NT2/D1 (cell line): ENCODE measurements around the gene COG1.

Source experiments
- DNase-seq: peaks from one replicate; pipeline ENCODE4 v3.0.0-alpha.2; 2011; ENCODE audit warnings: low read depth, low spot score
- H3K27me3 ChIP-seq: 2 replicates; pipeline ENCODE4 v1.6.0; 2011; ENCODE audit warnings: mild to moderate bottlenecking; ENCODE audit not compliant: insufficient read length, insufficient read depth
- H3K36me3 ChIP-seq: 2 replicates; pipeline ENCODE4 v1.6.1; 2011; ENCODE audit warnings: mild to moderate bottlenecking, low read length, mixed read lengths; ENCODE audit not compliant: insufficient read depth, insufficient read length
- H3K4me1 ChIP-seq: 2 replicates; pipeline ENCODE4 v1.5.1; 2011; ENCODE audit not compliant: insufficient read depth, insufficient read length
- H3K4me3 ChIP-seq: 2 replicates; pipeline ENCODE4 v1.5.1; 2011; ENCODE audit warnings: low read depth; ENCODE audit not compliant: insufficient read length
- H3K9ac ChIP-seq: 2 replicates; pipeline ENCODE4 v1.6.0; 2011; ENCODE audit warnings: low read depth; ENCODE audit not compliant: insufficient read length
- H3K9me3 ChIP-seq: 2 replicates; pipeline ENCODE4 v1.5.1; 2011; ENCODE audit warnings: mild to moderate bottlenecking, low read length; ENCODE audit not compliant: insufficient read depth
- SUZ12 ChIP-seq: IDR thresholded peaks from 2 replicates; pipeline ENCODE4 v1.6.1; 2011; ENCODE audit not compliant: insufficient read length, insufficient read depth; ENCODE audit errors: extremely low read depth
- YY1 ChIP-seq: IDR thresholded peaks from 2 replicates; pipeline ENCODE4 v1.6.1; 2011; ENCODE audit not compliant: insufficient read length, insufficient read depth
- ZNF274 ChIP-seq: IDR thresholded peaks from 2 replicates; pipeline ENCODE4 v1.6.1; 2011; ENCODE audit warnings: mild to moderate bottlenecking, low read depth, low read length

The COG1 gene

DNA sequence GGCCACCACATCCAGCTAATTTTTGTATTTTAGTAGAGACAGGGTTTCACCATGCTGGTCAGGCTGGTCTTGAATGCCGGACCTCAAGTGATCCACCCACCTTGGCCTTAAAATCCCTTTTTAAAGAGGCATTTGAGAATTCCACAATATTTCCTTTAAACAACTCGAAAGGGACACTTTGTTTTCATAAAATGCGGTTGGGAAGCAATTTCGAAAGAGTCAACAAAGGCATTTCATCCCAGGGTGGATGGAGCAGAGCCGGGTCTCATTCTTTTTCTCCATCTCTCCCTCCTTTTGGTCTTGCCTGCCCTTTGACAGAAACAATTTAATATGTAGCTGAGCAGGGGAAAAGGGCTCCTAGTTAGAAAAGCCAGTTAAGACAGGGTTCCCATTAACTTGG lies 13.5 kb upstream of the COG1 start:
- no peak for DNase-seq
- Histone ChIP-seq H3K4me1 (no peaks in the 10 kb centered on the region), H3K4me3 (no peak overlapping the region), H3K36me3 (peaks cover 16% of the 10 kb centered on the region), H3K9me3 (no peaks in the 10 kb centered on the region), H3K27me3 (no peaks in the 10 kb centered on the region), H3K9ac (no peak overlapping the region)
- TF ChIP-seq SUZ12 = no peak
- TF ChIP-seq YY1 = no peak
- TF ChIP-seq ZNF274 = no peak

DNA sequence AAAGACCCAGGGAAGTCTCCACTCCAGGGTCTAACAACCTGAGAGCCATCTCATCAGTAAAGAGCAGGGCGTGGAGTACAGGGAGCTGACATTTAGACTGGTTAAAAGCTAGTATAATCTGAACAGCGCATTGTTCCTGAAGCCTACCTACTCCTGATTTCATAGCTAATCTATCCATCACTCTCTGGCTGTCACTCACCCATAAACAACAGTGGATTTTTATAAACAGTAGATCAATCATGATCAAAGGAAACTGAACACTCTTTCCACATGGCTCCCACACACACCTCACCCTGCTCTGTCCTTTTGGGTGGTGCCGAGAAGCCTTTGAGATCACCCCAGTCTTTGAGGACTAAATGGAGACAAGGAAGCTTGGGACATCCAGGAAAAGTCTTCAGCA lies 13.0 kb upstream of the COG1 start:
- H3K9ac ChIP-seq = no peak overlapping the region
- TF ChIP-seq ZNF274 = no peak
- TF ChIP-seq SUZ12 = no peak
- TF ChIP-seq YY1 = no peak
- DNase-seq = no peak

DNA sequence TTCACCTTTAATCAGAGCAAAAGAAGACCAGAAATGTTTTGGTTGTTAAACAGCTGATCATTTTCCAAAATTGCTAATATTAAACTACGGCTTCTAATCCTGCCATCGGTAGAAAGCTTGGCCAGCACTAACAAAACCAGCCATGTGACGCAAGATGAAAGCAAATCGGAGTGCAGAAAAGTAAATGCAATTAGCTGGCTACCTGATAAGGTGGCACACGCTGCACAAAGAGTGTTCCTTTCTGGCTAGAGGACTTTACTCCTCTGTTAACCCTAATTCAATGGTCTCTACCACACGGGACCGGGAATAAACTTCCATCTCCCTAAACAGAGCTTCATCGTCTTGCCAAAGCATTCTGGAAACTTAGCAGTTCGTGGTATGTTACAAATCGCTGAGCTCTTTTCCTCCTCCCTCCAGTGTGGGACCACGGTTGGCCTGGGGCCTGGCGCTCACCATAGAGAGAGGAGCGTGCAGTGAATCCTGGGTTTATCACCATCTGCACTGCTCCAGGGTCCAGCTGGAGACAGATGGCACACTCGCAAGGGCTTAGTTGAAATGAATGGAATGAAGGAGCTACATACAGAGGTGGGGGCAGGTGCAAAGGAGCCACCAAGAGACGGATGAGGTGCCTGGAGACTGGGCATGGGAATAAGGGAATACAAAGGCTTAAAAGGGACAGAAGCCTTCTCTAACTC lies 10.1 kb upstream of the COG1 start:
- Histone ChIP-seq H3K9me3 (no peaks in the 10 kb centered on the region), H3K36me3 (peaks cover 17% of the 10 kb centered on the region), H3K9ac (no peak overlapping the region), H3K4me1 (no peaks in the 10 kb centered on the region), H3K27me3 (no peaks in the 10 kb centered on the region), H3K4me3 (no peak overlapping the region)
- no peak for TF ChIP-seq SUZ12
- TF ChIP-seq YY1 = no peak
- no peak for TF ChIP-seq ZNF274
- DNase-seq = no peak

More for the DNA sequence above, 13.0 kb upstream of the COG1 start:
- Histone ChIP-seq H3K36me3 (peaks cover 16% of the 10 kb centered on the region), H3K27me3 (no peaks in the 10 kb centered on the region), H3K9me3 (no peaks in the 10 kb centered on the region), H3K4me3 (no peak overlapping the region), H3K4me1 (no peaks in the 10 kb centered on the region)

DNA sequence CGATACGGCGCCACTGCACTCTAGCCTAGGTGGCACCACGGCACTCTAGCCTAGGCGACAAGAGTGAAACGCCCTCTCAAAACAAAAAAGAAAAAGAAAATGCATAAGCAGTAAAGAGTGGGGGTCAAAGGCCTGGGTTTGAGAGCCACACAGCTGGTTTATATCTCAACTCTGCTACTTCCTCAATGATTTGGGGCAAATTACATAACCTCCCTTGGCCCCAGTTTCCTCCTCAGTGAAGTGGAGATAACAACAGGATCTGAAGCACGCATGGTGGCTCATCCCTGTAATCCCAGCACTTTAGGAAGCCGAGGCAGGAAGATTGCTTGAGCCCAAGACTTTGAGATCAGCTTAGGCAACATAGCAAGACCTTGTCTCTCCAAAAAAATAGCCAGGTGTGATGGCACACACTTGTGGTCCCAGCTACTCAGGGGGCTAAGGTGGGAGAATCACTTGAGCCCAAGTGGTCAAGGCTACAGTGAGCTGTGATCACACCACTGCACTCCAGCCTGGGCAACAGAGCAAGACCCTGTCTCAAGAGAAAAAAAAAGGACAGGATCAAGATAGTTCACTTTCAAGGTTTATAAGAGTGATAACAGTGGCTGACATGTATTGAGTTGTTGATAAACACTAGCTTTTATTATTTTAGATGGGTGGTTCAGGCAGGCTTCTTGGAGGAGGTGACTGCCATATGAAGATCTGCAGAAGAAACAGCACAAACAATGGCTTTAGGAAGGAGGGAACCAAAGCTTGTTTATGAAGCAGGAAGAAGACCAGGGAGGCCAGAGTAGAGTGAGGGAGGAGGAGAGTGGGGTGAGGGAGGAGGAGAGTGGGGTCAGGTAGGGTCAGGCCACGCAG lies 8.5 kb upstream of the COG1 start:
- no peaks in the 10 kb centered on the region for H3K4me1 ChIP-seq
- H3K9me3 ChIP-seq = no peaks in the 10 kb centered on the region
- peaks cover 21% of the 10 kb centered on the region for H3K36me3 ChIP-seq
- DNase-seq = no peak
- H3K27me3 ChIP-seq = no peaks in the 10 kb centered on the region
- no peak overlapping the region for H3K4me3 ChIP-seq
- H3K9ac ChIP-seq = no peak overlapping the region
- no peak for TF ChIP-seq SUZ12
- no peak for TF ChIP-seq YY1
- TF ChIP-seq ZNF274 = no peak

DNA sequence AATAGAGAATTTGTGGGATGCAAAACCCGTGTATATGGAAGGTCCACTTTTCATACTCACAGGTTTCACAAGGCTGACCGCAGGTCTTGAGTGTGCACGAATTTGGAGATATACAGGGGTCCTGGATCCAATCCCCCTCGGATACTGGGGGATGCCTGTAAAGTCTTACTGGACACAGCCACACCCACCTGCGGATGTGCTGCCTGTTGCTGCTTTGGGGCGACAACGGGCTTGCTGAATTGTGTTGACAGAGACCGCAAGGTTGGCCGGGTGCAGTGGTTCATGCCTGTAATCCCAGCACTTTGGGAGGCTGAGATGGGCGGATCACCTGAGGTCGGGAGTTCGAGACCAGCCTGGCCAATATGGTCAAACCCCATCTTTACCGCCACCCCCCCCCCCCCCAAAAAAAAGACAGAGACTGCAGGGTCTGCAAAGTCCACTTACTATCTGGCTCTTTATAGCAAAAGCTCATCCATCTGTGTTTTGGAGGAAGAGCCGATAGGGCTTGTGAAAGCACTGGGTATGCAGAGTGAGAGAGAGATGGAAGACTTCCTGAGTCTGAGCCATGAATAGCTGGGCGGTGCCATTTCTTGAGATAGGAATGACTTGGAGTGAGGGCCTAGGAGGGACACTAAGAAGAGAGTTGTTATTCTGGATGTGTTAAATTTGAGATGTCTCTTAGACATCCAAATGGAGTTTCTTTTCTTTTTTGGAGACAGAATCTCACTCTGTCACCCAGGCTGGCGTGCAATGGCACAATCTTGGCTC lies 6.4 kb upstream of the COG1 start:
- DNase-seq = no peak
- TF ChIP-seq ZNF274 (no peak), YY1 (no peak), SUZ12 (no peak)
- no peak overlapping the region for H3K9ac ChIP-seq
- peaks cover 3% of the 10 kb centered on the region for H3K4me1 ChIP-seq
- H3K36me3 ChIP-seq = peaks cover 21% of the 10 kb centered on the region
- no peaks in the 10 kb centered on the region for H3K27me3 ChIP-seq
- no peaks in the 10 kb centered on the region for H3K9me3 ChIP-seq
- no peak overlapping the region for H3K4me3 ChIP-seq

DNA sequence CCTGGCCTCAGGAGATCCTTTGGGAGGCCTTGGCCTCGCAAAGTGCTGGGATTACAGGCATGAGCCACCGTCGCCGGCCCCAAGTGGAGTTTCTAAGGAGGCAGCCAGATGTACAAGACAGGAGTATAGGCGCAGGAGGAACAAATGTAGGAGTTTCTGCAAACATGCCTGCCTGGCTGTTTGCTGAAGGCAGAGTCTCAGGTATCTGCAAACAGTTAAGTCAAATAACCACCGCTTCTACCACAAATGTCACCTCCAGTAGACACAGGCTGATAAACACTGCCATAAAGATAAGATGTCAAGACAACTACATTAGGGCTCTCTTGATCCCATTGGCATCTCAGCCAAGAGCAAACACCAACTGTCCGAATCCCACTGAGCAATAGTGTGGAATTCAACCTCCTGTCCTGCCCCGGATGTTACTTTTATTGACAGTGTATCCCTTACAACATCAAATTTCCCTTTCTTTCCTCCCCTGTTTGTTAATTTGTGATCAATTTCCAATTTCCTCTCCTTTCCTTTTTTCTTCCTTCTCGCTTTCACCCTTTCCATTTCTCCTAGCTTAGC lies 5.6 kb upstream of the COG1 start:
- no peak overlapping the region for H3K4me3 ChIP-seq
- no peak for DNase-seq
- no peak for TF ChIP-seq ZNF274
- no peak for TF ChIP-seq YY1
- no peak for TF ChIP-seq SUZ12
- peaks cover 3% of the 10 kb centered on the region for H3K4me1 ChIP-seq
- H3K36me3 ChIP-seq = peaks cover 20% of the 10 kb centered on the region
- no peaks in the 10 kb centered on the region for H3K27me3 ChIP-seq
- H3K9ac ChIP-seq = no peak overlapping the region
- H3K9me3 ChIP-seq = no peaks in the 10 kb centered on the region

DNA sequence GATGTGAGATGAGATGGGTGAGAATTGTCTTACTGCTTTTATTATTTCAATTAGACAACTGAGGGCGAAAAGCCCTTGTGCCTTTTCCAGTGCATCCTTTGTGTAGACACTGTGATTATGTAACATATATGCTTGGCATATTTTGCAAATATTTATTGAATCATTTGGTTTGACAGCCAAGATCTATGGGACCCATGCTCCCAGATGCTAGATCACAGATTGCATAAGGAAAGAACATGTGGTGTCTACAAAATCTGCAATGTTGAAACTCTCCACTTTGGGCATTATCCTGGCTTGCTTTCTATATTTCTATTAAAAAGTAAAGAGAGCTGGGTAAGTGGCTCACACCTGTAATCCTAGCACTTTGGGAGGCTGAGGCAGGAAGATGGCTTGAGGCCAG lies 4.8 kb upstream of the COG1 start:
- H3K27me3 ChIP-seq = no peaks in the 10 kb centered on the region
- no peak overlapping the region for H3K9ac ChIP-seq
- peaks cover 3% of the 10 kb centered on the region for H3K4me1 ChIP-seq
- H3K4me3 ChIP-seq = no peak overlapping the region
- TF ChIP-seq YY1 (no peak), SUZ12 (no peak), ZNF274 (no peak)
- H3K36me3 ChIP-seq = peaks cover 17% of the 10 kb centered on the region
- H3K9me3 ChIP-seq = no peaks in the 10 kb centered on the region
- no peak for DNase-seq
